ENCODE data around the gene SLC50A1.
"Not testable (repeated sequence)": the region's sequence is repeated elsewhere in the genome, so short reads cannot be mapped to it uniquely, and the experiment has no call there.

Gene SLC50A1

GRCh38 chr1:155117610-155118009 is 18.0 kb upstream of the SLC50A1 start:
- DNase-seq: no peak

- not testable (repeated sequence) for DNase-seq
Measured at GRCh38 chr1:155118090-155118489, 17.6 kb upstream of the SLC50A1 start.

GRCh38 chr1:155120253-155120652 is 15.4 kb upstream of the SLC50A1 start:
- no peak for DNase-seq

- no peak for DNase-seq
Measured at GRCh38 chr1:155121249-155121648, 14.4 kb upstream of the SLC50A1 start.

- no peak for DNase-seq
Measured at GRCh38 chr1:155122308-155122707, 13.3 kb upstream of the SLC50A1 start.

- DNase-seq: no peak
Measured at GRCh38 chr1:155123801-155124200, 11.9 kb upstream of the SLC50A1 start.

GRCh38 chr1:155124503-155125463 is 10.9 kb upstream of the SLC50A1 start:
- DNase-seq: no peak

GRCh38 chr1:155125511-155125945 is 10.1 kb upstream of the SLC50A1 start:
- no peak for DNase-seq

- DNase-seq: no peak
Measured at GRCh38 chr1:155125946-155126555, 9.6 kb upstream of the SLC50A1 start.

GRCh38 chr1:155126556-155127104 is 9.0 kb upstream of the SLC50A1 start:
- DNase-seq: no peak

- DNase-seq: no peak
Measured at GRCh38 chr1:155127105-155127966, 8.3 kb upstream of the SLC50A1 start, which contains the start of gene EFNA1. TSS of gene EFNA1 (plus strand) at chr1:155127876. CDS start at chr1:155127978, 102 bp downstream.

- no peak for DNase-seq
Measured at GRCh38 chr1:155127967-155128754, 7.5 kb upstream of the SLC50A1 start.

GRCh38 chr1:155128755-155129473 is 6.7 kb upstream of the SLC50A1 start:
- DNase-seq: no peak

- DNase-seq: no peak
Measured at GRCh38 chr1:155130272-155131006, 5.2 kb upstream of the SLC50A1 start.

- DNase-seq: no peak
Measured at GRCh38 chr1:155131285-155131684, 4.4 kb upstream of the SLC50A1 start.

GRCh38 chr1:155131856-155132255 is 3.8 kb upstream of the SLC50A1 start:
- DNase-seq: no peak

GRCh38 chr1:155133799-155134281 is 1.8 kb upstream of the SLC50A1 start:
- DNase-seq: no peak

GRCh38 chr1:155134322-155134721 is 1.3 kb upstream of the SLC50A1 start:
- DNase-seq: no peak

- peak; percentile 90 for DNase-seq
Measured at GRCh38 chr1:155134880-155135414, 705 bp upstream of the SLC50A1 start.

GRCh38 chr1:155136748-155137147 is 1.1 kb downstream of the SLC50A1 start:
- no peak for DNase-seq
